Left lung (tissue), 10 donors: Measurements from ENCODE around the gene PRCC. TPM values are rescaled to one million over a fixed set of nuclear protein-coding genes. Genes with fewer than 3 reads are reported as not detected.

ENCODE experiments used
- ATAC-seq: fragments of 200-7000 bp; cut with Tn5 transposase; one replicate; pipeline ENCODE4 v1.9.1; 2020; ENCODE audit warnings: moderate library complexity
- DNase-seq, 4 donors: peaks; one replicate each; pipeline ENCODE4 v3.0.0-alpha.2; 2013 to 2020
- H3K27ac ChIP-seq, 2 donors: fragments of 200-600 bp; sonication (generic) in 1 of 2; one replicate each; pipeline versions ENCODE4 v1.5.0 to v1.8.0; 2020 to 2021
- H3K27me3 ChIP-seq, 2 donors: fragments of 200-600 bp; sonication (generic) in 1 of 2; one replicate each; pipeline versions ENCODE4 v1.5.0 to v1.8.0; 2020 to 2021
- H3K36me3 ChIP-seq, 2 donors: fragments of 200-600 bp; sonication (generic) in 1 of 2; one replicate each; pipeline versions ENCODE4 v1.5.0 to v1.8.0; 2020 to 2021
- H3K4me1 ChIP-seq, 2 donors: fragments of 200-600 bp; one replicate each; pipeline ENCODE4 v1.8.0; 2021
- H3K4me3 ChIP-seq, 2 donors: fragments of 200-600 bp; sonication (generic) in 1 of 2; one replicate each; pipeline versions ENCODE4 v1.5.0 to v1.8.0; 2020 to 2021; ENCODE audit warnings: mild to moderate bottlenecking in 1 of 2
- H3K9me3 ChIP-seq, 2 donors: fragments of 200-600 bp; sonication (generic) in 1 of 2; one replicate each; pipeline versions ENCODE4 v1.5.0 to v1.8.0; 2020 to 2021
- intact Hi-C, 2 donors: fragments of 100-400 bp; cut with DNase I; formaldehyde crosslinking; loops; one replicate each; pipeline versions ENCODE4 v1.11.2 to v1.14.2; 2022
- polyA plus RNA-seq, 6 donors: library from polyadenylated mRNA; unstranded; fragments of 120-200 nt; gene quantifications; one replicate each; pipeline ENCODE4 v1.2.1, GENCODE V29; 2013; ENCODE audit not compliant: insufficient read length in 6 of 6
- total RNA-seq, 2 donors: library from RNA; stranded (reverse); fragmentation: NEBNext Ultra II Directional; extraction: Animal tissue kit (Norgen Biotek cat#: 25700); gene quantifications; one replicate each; pipeline ENCODE4 v1.2.1, GENCODE V29; 2021
- TF ChIP-seq, protein P1 (sequence below), 2 donors: fragments of 200-600 bp; sonication (generic) in 1 of 2; IDR thresholded peaks; one replicate each; pipeline versions ENCODE4 v1.5.0 to v1.8.0; 2021; ENCODE audit warnings: antibody characterized with exemption in 2 of 2
- donor health status: DM: no; HTN: yes; CAD: no.
- donor health status: DM: no; HTN: no; CAD: no.

The PRCC gene
- total and polyA plus RNA-seq, 8 donors, result 40.7 to 106 (median 96.3) TPM

GRCh38 chr1:156740741-156741480, 26.4 kb upstream of the PRCC start, which contains the start of gene MRPL24:
TSS of gene MRPL24 (minus strand) at chr1:156741088. CDS start at chr1:156738704, 2,384 bp downstream.
- H3K27ac ChIP-seq, result peak within 1 kb of the TSS; percentile 89 to 91
- TF ChIP-seq, protein P1, sequence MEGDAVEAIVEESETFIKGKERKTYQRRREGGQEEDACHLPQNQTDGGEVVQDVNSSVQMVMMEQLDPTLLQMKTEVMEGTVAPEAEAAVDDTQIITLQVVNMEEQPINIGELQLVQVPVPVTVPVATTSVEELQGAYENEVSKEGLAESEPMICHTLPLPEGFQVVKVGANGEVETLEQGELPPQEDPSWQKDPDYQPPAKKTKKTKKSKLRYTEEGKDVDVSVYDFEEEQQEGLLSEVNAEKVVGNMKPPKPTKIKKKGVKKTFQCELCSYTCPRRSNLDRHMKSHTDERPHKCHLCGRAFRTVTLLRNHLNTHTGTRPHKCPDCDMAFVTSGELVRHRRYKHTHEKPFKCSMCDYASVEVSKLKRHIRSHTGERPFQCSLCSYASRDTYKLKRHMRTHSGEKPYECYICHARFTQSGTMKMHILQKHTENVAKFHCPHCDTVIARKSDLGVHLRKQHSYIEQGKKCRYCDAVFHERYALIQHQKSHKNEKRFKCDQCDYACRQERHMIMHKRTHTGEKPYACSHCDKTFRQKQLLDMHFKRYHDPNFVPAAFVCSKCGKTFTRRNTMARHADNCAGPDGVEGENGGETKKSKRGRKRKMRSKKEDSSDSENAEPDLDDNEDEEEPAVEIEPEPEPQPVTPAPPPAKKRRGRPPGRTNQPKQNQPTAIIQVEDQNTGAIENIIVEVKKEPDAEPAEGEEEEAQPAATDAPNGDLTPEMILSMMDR (IDR thresholded peaks at IDR 0.05), result no peak
- H3K36me3 ChIP-seq, result peaks cover 0 to 60% of the 10 kb centered on the region in 2 donors
- H3K9me3 ChIP-seq, result no peaks in the 10 kb centered on the region
- no peaks in the 10 kb centered on the region for H3K27me3 ChIP-seq
- H3K4me1 ChIP-seq, result peaks cover 7 to 54% of the 10 kb centered on the region in 2 donors
- DNase-seq (peak; percentile 96 to 99 (median 98)), ATAC-seq (peak; percentile 96)
- H3K4me3 ChIP-seq, result peak within 1 kb of the TSS; percentile 83 to 90
- intact Hi-C loops, result no loop called here

DNA sequence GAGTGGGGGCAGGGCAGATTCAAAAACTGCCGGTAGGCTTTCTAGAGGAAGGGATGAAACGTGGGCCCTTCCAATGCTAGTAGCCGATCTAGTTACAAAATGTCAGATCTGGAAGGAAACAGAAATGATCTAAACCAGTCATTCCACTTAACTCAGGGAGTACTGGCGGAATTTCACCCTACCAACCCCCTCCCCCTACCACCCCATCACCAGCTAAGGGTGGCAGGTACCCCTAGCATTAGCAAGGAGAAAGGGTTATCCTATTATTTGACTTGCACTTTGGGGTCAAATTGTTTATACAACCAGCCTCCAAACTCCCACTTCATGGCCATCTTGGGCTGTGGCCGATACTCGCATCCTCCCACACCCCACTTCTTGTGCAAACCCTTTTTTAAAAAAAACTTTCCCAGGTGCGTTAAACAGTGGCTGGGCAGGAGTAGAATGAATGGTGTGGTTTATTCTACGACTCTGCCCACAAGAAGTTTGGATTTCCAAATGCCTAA, 25.8 kb upstream of the PRCC start:
- H3K27me3 ChIP-seq, result no peaks in the 10 kb centered on the region
- ATAC-seq (peak; percentile 1), DNase-seq (no peak)
- intact Hi-C loops, result no loop called here
- H3K4me3 ChIP-seq, result peak overlapping the region; percentile 2 to 90
- H3K9me3 ChIP-seq, result no peaks in the 10 kb centered on the region
- peaks cover 0 to 53% of the 10 kb centered on the region in 2 donors for H3K36me3 ChIP-seq
- H3K27ac ChIP-seq, result peak overlapping the region; percentile 89 to 91
- TF ChIP-seq, protein P1 (IDR thresholded peaks at IDR 0.05), result no peak
- H3K4me1 ChIP-seq, result peaks cover 13 to 60% of the 10 kb centered on the region in 2 donors

DNA sequence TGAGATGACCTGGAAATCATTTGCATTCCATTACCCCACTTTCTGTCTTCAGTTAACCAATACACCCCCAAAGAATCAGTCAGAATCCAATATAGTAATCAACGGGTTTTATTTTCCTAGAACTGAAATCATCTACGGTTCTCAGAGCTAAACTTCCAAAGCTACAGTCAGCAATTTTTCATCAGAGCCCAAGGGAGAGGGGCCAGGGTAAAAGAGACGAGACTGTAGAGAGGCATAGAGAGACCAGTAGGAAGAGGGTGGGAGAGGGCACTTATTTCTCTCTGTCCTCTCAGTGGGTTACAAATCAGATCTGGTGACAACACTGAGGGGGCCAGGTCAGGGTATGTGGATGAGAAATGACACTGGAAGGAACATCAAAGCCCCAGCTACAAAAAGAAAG, 25.3 kb upstream of the PRCC start:
- intact Hi-C loops, result no loop called here
- no peak for DNase-seq
- peaks cover 0 to 49% of the 10 kb centered on the region in 2 donors for H3K36me3 ChIP-seq

GRCh38 chr1:156742801-156743200, 24.5 kb upstream of the PRCC start:
- TF ChIP-seq, protein P1 (IDR thresholded peaks at IDR 0.05), result no peak
- Histone ChIP-seq H3K4me1 (peaks cover 21 to 71% of the 10 kb centered on the region in 2 donors), H3K27me3 (no peaks in the 10 kb centered on the region), H3K27ac (peak overlapping the region in 1 of 2 donors; percentile 89), H3K4me3 (no peak overlapping the region), H3K9me3 (no peaks in the 10 kb centered on the region), H3K36me3 (peaks cover 0 to 41% of the 10 kb centered on the region in 2 donors)
- DNase-seq (no peak), ATAC-seq (no peak)
- intact Hi-C loops, result no loop called here

More for the DNA sequence above, 25.3 kb upstream of the PRCC start:
- ATAC-seq, result no peak
- H3K9me3 ChIP-seq, result no peaks in the 10 kb centered on the region
- H3K4me1 ChIP-seq, result peaks cover 15 to 64% of the 10 kb centered on the region in 2 donors
- H3K27ac ChIP-seq, result peak overlapping the region in 1 of 2 donors; percentile 89
- no peak overlapping the region for H3K4me3 ChIP-seq
- TF ChIP-seq, protein P1 (IDR thresholded peaks at IDR 0.05), result no peak
- no peaks in the 10 kb centered on the region for H3K27me3 ChIP-seq
